Posterior vena cava (tissue), 2 donors: ENCODE data around the gene PBX1. TPM values are rescaled to one million over a fixed set of nuclear protein-coding genes. Genes with fewer than 3 reads are reported as not detected.

ENCODE experiments used
- DNase-seq: peaks from one replicate; pipeline ENCODE4 v3.0.0-alpha.2; 2020; ENCODE audit warnings: low spot score
- intact Hi-C, 2 donors: fragments of 100-400 bp; cut with DNase I; formaldehyde crosslinking; loops; one replicate each; pipeline versions ENCODE4 v1.14.1 to v1.14.2; 2022 to 2023
- total RNA-seq, 2 donors: library from RNA; stranded (reverse); fragmentation: NEBNext Ultra II Directional; extraction: Animal tissue kit (Norgen Biotek cat#: 25700); gene quantifications; one replicate each; pipeline ENCODE4 v1.2.1, GENCODE V29; 2021
- donor health status: DM: yes; HTN: yes; CAD: no.
- donor health status: DM: yes; HTN: yes; CAD: no.

PBX1 gene
- total RNA-seq, 2 donors from 2014 or later: 84.2 to 146 TPM

DNA sequence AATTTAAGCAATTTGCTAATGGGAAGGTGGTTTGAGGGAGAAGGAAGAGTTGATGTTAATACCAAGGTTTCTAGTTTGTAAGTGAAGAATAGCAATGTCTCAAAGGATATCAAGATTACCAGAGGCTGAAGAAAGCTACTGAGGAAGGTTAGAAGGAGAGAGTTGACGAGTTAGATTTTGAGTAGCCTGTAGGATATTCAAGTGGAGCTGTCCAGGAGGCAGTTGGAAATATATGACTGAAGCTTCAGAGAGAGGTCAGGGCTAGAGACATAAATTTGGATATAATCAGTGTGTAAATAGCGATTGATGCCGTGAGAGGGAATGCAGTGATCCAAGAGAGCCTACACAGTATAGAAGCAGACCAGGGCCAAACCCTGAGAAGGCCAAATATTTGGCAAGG, 48.4 kb downstream of the PBX1 start:
- no peak for DNase-seq
- intact Hi-C loops: no loop called here

DNA sequence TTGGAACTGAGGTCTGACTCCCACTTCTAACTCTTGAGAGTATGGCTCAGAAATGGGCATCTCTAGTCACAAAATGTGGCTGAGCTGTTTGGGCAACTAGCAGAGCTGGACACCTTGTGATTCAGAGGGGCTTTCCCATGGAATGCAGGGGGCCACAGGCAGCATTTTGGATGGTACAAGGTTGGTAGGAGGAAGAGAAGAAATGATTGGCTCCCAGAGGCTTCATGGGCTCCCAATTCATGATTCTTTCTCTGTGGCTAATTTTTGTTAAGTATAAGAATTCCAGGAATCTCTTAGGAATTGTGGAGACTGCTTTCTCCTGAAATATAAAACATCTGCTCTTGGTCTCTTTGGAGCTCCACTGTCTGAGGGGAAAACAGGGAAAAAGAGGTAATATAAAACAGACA, 49.7 kb downstream of the PBX1 start:
- no peak for DNase-seq
- intact Hi-C loops: no loop called here

DNA sequence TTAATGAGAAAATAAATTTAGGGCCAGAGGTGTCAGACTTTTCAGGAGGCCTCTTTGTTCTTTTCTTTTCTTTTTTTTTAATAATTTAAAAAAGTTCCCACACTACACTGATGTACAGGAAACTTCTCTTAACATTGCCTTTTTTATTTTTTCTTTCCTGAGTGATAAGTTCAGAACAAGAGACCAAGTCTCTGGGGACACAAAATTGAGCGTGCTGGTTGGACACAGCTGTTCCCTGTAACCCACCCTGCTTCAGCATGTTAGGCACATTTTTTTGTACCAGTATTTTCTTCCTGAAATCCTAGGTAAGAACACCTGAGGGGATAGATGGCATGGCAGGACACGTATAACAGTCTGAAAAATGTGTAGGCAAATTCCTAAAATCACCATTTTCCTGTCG, 50.1 kb downstream of the PBX1 start:
- intact Hi-C loops: no loop called here
- no peak for DNase-seq

DNA sequence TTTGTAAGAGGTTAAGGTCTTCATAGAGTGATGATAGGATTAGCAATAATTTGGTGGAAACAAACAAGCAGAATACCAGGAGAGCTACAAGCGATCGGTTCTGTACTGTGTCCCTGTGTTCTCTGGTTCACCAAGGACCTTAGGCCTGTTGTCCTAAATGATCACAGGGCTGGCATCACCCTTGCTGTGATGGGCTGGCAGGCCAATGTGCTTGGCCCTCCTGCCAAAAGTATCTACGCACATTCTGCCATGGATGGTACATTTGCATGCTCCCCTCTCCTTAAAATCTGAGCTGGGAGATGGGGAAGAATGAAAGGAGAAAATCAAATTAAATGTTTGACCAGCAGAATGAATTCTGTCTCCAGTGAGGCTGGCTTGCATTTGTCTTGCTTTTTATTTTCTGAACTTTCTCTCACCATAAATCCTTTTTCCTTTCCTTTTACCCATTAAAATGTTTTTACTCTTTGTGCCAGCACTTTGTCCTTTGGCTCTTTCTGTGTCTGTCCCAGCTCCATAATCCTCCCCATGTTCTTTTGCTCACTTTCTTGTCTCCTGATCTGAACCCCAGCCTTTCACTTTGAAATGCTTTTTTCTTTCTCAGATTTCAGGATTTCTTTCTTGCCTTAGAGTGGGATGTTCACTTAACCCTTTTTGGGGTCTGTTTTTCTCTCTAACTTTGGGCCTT, 51.7 kb downstream of the PBX1 start:
- no peak for DNase-seq
- intact Hi-C loops: loop anchor here (10.0 kb wide), 2 partner anchors 46 to 1706 kb away; no protein-coding TSS in a partner anchor

DNA sequence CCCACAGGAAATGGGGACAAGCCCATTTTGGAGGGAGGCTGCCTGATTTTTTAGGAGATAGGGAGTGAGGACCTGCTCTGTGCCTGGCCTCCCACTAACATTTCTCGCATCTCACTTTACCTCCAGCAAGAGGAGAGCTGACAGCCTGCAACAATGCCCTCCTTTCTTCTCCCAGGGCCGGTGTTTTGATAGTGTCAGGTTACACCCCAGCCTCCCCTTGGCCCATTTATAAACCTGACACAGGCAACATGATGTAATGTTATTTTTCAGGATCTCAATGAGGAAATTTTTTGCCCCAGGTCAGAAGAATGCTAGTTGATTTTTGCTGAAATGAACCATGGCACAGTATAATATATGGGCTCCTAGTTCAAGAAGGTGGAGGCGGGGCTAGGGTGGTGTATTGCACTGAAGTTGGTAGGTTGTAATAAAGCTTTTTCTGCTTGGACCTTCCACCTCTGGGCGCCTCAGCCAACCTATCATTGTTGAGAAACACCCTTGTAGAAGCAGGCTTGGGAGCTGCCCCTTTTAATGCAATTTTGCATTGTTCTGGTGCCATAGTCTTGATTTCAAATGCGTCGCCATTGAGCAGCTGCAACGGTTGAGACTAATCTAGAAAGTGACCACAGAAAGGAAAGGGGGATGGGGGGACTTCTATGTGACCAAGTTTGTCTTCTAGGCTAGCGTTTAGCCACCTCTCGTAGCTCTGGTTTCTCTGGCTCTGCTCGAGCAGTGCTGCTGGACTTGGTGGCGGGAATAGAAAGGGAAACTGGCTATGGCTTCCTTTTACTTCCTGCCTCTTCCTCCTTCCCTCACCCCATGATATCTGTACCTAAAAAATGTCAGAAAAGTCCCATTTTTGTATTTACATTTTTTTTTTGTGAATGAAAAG, 53.0 kb downstream of the PBX1 start:
- DNase-seq: no peak
- intact Hi-C loops: loop anchor here (10.0 kb wide), 2 partner anchors 47 to 1707 kb away; no protein-coding TSS in a partner anchor

DNA sequence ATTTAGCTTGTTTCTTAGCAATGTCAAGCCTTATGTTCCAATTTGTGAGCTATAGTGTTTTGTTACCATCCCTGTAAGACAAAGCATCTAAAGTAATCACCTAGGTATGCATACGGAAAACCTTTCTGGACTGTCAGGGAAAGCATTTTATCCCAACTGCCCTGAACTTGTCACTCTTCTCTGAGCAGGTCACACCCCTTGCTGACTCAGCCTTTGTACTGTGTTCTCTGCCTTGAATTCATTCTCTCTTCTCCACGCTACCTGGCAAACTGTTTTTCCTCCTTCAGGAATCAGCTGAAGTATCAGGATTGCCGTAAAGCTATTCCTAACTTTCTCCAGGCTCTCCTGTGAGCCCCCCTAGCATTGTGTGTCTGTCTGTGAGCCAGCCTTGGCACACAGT, 54.2 kb downstream of the PBX1 start:
- intact Hi-C loops: loop anchor here (10.0 kb wide), 2 partner anchors 48 to 1708 kb away; no protein-coding TSS in a partner anchor
- no peak for DNase-seq

DNA sequence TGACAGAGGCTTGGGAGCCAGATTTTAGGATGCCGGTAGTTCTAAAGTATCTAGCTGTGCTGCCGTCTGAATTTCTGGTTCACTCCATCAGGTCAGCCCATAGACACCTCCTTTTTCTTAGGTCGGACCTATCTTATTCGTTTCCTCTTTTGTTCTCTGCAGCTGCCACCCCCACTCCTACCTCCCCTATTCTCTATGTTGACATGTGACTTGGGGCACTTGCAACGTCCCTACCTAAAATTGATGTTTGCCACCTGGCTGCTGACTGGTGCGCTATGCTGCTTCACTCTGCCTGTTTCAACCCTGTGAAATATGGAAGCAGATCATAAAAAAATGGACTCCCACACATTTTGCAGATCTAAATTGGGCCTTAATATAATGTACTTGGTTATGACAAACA, 55.3 kb downstream of the PBX1 start:
- no peak for DNase-seq
- intact Hi-C loops: loop anchor here (10.0 kb wide), 2 partner anchors 50 to 1710 kb away; no protein-coding TSS in a partner anchor

GRCh38 chr1:164617377-164618201, 58.6 kb downstream of the PBX1 start:
- DNase-seq: no peak
- intact Hi-C loops: loop anchor here (5.0 to 10.0 kb wide), 3 partner anchors 53 to 1713 kb away; no protein-coding TSS in a partner anchor

GRCh38 chr1:164618202-164618564, 59.2 kb downstream of the PBX1 start:
- intact Hi-C loops: loop anchor here (5.0 to 10.0 kb wide), 3 partner anchors 53 to 1713 kb away; no protein-coding TSS in a partner anchor
- DNase-seq: no peak

- DNase-seq: no peak
- intact Hi-C loops: loop anchor here (5.0 to 10.0 kb wide), 3 partner anchors 54 to 1714 kb away; no protein-coding TSS in a partner anchor
Observed at GRCh38 chr1:164619006-164619784, 60.2 kb downstream of the PBX1 start.

- intact Hi-C loops: no loop called here
- DNase-seq: no peak
Observed at GRCh38 chr1:164622068-164622845, 63.3 kb downstream of the PBX1 start.

DNA sequence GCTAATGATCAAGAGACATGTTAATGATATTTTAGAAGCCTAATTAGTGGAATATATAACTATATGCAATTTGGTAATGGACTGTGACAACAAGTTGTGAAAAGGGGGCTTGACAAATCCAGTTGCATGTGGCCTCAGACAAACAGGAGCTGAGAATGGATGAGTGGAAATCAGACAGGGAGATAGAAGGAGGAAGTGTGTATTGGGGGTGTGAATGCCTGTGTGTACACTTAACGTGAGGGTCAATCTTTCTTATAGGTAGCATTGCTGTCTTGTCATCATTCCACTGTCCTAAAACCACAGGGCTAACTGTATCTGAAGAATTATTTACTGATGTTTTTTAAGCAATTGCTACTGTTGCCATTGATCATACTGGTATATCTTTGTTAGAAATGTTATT, 64.8 kb downstream of the PBX1 start:
- intact Hi-C loops: no loop called here
- DNase-seq: no peak

GRCh38 chr1:164624400-164624799, 65.4 kb downstream of the PBX1 start:
- DNase-seq: no peak
- intact Hi-C loops: no loop called here

DNA sequence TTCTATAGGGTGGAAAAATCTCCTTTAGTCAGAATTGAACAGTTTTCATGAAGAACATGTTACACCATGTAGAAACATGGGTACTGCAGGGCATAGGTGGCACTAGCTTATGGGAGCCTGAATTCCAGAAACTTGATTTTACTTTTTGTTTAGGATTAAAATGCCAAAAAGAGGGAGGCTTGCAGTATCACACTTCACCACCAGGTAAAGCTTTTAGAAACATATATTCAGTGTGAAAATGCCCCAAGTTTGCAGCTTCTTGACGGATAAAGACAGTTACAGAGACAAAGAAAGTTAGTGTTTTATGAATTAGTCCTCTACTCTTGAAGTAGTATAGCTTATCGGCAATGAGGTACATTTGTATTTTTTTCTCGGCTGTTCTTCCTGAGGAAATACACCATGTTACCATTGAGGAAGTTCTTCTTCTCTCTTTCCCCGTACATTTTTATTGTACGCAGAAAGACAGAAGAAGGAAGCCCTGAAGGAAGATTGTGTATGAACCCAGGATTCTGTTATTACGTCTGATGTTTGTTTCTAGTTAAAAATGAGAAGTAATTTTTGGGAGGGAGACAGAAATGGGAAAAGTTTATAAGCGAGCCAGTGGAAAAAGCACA, 66.1 kb downstream of the PBX1 start:
- intact Hi-C loops: no loop called here
- DNase-seq: no peak

DNA sequence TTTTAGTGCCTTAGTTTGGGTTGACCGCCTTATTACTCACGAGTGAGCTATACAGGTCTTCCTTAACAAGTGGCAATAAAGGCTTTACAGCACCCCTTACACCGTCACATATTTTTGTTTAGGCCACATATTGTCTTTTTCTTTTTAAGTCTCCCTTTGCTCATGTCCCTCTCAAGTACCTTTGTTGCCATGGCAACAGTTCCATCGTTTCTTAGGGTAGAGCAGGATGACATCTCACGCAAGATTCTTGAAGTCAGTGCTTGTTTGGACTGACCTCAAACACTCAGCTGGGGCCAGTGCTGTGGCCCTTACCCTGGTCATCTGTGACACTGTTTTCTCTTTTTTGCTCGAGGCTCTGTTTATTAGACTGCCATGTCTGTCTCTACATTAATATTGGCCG, 69.8 kb downstream of the PBX1 start:
- DNase-seq: no peak
- intact Hi-C loops: no loop called here

GRCh38 chr1:164629971-164630370, 71.0 kb downstream of the PBX1 start:
- DNase-seq: no peak
- intact Hi-C loops: no loop called here

DNA sequence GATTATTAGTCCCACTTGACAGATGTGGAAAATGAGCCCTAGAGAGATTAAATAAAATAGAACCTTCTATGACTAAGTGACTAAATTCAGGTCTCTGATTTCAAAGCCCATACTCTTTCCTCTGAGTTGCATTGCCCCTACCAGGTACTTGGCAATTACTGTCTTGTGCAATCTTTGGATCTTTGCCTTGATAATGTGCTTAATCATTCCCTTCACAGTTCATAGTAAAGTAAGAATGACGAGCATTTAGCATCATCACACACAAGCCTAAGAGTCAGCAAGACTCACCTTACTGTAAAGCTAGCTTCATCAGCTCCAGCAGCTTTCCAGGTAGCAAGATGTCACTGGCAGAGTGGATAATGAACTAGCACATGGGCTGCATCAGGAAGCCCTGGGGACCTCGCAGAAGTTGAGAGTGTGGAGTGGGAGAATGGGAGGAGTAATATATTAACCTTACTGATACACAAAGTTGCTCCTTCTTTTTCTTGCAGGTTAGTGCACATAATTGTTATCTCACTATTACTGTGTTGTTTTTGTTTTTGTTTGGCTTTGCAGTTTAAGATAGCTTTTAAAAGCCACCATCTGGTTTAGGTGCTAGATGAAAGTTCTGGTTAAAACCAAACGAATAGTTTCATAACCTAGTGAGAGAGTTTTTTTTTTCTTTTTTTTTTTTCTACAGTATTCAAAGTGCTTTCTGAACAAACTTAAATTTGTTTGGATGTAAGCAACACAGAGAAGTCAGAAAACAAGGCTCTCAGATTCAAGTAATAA, 71.8 kb downstream of the PBX1 start:
- intact Hi-C loops: no loop called here
- no peak for DNase-seq
